GM23338 (cell line): Measurements from ENCODE around the gene SNX9.

ENCODE experiments used
- ZNF114 ChIP-seq: fragments of 250-450 bp; sonication (Bioruptor Pico); IDR thresholded peaks from 2 replicates; pipeline ENCODE4 v1.5.0; 2020; ENCODE audit warnings: mild to moderate bottlenecking, moderate library complexity
- TF ChIP-seq, protein P1 (sequence below), 2 experiments: fragments of 200-600 bp in 1 of 2; sonication (generic) in 1 of 2; conservative IDR thresholded peaks; 2 replicates each; pipeline versions ENCODE4 v1.5.1 to v1.6.1; 2016 to 2017; ENCODE audit warnings: antibody characterized with exemption in 2 of 2, low read depth in 2 of 2, mild to moderate bottlenecking in 2 of 2, moderate library complexity in 1 of 2

GRCh38 chr6:157911278-157911677 is 88.2 kb downstream of the SNX9 start:
- no peak for TF ChIP-seq ZNF114
- TF ChIP-seq, protein P1, sequence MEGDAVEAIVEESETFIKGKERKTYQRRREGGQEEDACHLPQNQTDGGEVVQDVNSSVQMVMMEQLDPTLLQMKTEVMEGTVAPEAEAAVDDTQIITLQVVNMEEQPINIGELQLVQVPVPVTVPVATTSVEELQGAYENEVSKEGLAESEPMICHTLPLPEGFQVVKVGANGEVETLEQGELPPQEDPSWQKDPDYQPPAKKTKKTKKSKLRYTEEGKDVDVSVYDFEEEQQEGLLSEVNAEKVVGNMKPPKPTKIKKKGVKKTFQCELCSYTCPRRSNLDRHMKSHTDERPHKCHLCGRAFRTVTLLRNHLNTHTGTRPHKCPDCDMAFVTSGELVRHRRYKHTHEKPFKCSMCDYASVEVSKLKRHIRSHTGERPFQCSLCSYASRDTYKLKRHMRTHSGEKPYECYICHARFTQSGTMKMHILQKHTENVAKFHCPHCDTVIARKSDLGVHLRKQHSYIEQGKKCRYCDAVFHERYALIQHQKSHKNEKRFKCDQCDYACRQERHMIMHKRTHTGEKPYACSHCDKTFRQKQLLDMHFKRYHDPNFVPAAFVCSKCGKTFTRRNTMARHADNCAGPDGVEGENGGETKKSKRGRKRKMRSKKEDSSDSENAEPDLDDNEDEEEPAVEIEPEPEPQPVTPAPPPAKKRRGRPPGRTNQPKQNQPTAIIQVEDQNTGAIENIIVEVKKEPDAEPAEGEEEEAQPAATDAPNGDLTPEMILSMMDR (conservative IDR thresholded peaks at IDR 0.05; ENCODE audit: low read depth in 2 of 2), result no peak; a peak in 1 of 4 replicates
